Measurements from ENCODE around the gene PRM1. TPM values are rescaled to one million over a fixed set of nuclear protein-coding genes. Genes with fewer than 3 reads are reported as not detected.

The PRM1 gene
- total RNA-seq, 1 experiment from 2014 or later, result not detected

- no peak for TF ChIP-seq CTCF (conservative IDR thresholded peaks at IDR 0.05)
- no peak for TF ChIP-seq EZH2 (IDR thresholded peaks at IDR 0.05; ENCODE audit: low read depth)
- peaks cover 29% of the 10 kb centered on the region for H3K4me1 ChIP-seq (replicated peaks; ENCODE audit: insufficient read depth)
- H3K79me2 ChIP-seq (ENCODE audit: low read depth), result no peaks in the 10 kb centered on the region
- H2AFZ ChIP-seq, result no peak overlapping the region
- H3K9me3 ChIP-seq (ENCODE audit: insufficient read depth, low read depth), result no peaks in the 10 kb centered on the region
- ChIA-PET POLR2A (ENCODE audit: unreplicated experiment) (no interaction called here), CTCF (no interaction called here)
- H3K4me2 ChIP-seq, result no peak overlapping the region
- intact Hi-C loops (cut with micrococcal nuclease; ENCODE audit: unreplicated experiment), result no loop called here
- no peak for DNase-seq
- no peaks in the 10 kb centered on the region for H3K9me2 ChIP-seq (ENCODE audit: insufficient read depth)
- no peaks in the 10 kb centered on the region for H4K20me1 ChIP-seq (ENCODE audit: insufficient read depth)
- BruUV-seq (replicated peaks), result no TSS peak
- no peaks in the 10 kb centered on the region for H3K36me3 ChIP-seq (ENCODE audit: low read depth)
- no peaks in the 10 kb centered on the region for H3K27me3 ChIP-seq (ENCODE audit: insufficient read depth, low read depth)
- no peak overlapping the region for H3K27ac ChIP-seq
- peaks cover 21% of the 10 kb centered on the region for H3F3A ChIP-seq (ENCODE audit: insufficient read depth, low read depth)
- no peak overlapping the region for H3K4me3 ChIP-seq
Measured at GRCh38 chr16:11310997-11311561, 29.9 kb upstream of the PRM1 start.

GRCh38 chr16:11310634-11310977 is 29.5 kb upstream of the PRM1 start:
- Histone ChIP-seq H3K4me1 (replicated peaks; ENCODE audit: insufficient read depth) (peaks cover 29% of the 10 kb centered on the region), H3K79me2 (ENCODE audit: low read depth) (no peaks in the 10 kb centered on the region), H3K4me3 (no peak overlapping the region), H3K27me3 (ENCODE audit: insufficient read depth, low read depth) (no peaks in the 10 kb centered on the region), H3K36me3 (ENCODE audit: low read depth) (no peaks in the 10 kb centered on the region), H2AFZ (no peak overlapping the region), H4K20me1 (ENCODE audit: insufficient read depth) (no peaks in the 10 kb centered on the region), H3K9me3 (ENCODE audit: insufficient read depth, low read depth) (no peaks in the 10 kb centered on the region), H3K4me2 (no peak overlapping the region), H3F3A (ENCODE audit: insufficient read depth, low read depth) (peaks cover 21% of the 10 kb centered on the region), H3K9me2 (ENCODE audit: insufficient read depth) (no peaks in the 10 kb centered on the region), H3K27ac (no peak overlapping the region)
- BruUV-seq (replicated peaks), result no TSS peak
- ChIA-PET POLR2A (ENCODE audit: unreplicated experiment) (no interaction called here), CTCF (no interaction called here)
- TF ChIP-seq EZH2 (IDR thresholded peaks at IDR 0.05; ENCODE audit: low read depth) (no peak), CTCF (conservative IDR thresholded peaks at IDR 0.05) (no peak)
- intact Hi-C loops (cut with micrococcal nuclease; ENCODE audit: unreplicated experiment), result no loop called here
- no peak for DNase-seq

- Histone ChIP-seq H3K79me2 (ENCODE audit: low read depth) (no peaks in the 10 kb centered on the region), H4K20me1 (ENCODE audit: insufficient read depth) (no peaks in the 10 kb centered on the region), H3F3A (ENCODE audit: insufficient read depth, low read depth) (peaks cover 21% of the 10 kb centered on the region), H3K36me3 (ENCODE audit: low read depth) (no peaks in the 10 kb centered on the region), H3K9me3 (ENCODE audit: insufficient read depth, low read depth) (no peaks in the 10 kb centered on the region), H3K4me3 (no peak overlapping the region), H2AFZ (no peak overlapping the region), H3K9me2 (ENCODE audit: insufficient read depth) (no peaks in the 10 kb centered on the region), H3K4me1 (replicated peaks; ENCODE audit: insufficient read depth) (peaks cover 29% of the 10 kb centered on the region), H3K27me3 (ENCODE audit: insufficient read depth, low read depth) (no peaks in the 10 kb centered on the region), H3K27ac (no peak overlapping the region), H3K4me2 (no peak overlapping the region)
- no peak for DNase-seq
- intact Hi-C loops (cut with micrococcal nuclease; ENCODE audit: unreplicated experiment), result no loop called here
- no TSS peak for BruUV-seq (replicated peaks)
- no peak for TF ChIP-seq EZH2 (IDR thresholded peaks at IDR 0.05; ENCODE audit: low read depth)
- TF ChIP-seq CTCF (conservative IDR thresholded peaks at IDR 0.05), result no peak
- ChIA-PET CTCF (interaction anchor here (0.7 kb wide), 1 partner anchor 43 kb away, joined by 5 read pairs; no protein-coding TSS in a partner anchor), POLR2A (ENCODE audit: unreplicated experiment) (no interaction called here)
Measured at GRCh38 chr16:11309895-11310633, 28.9 kb upstream of the PRM1 start.

All from PC-9 (cell line).